GM18909 (cell line): ENCODE results near the gene EVC.
"Not testable (repeated sequence)": the region's sequence is repeated elsewhere in the genome, so short reads cannot be mapped to it uniquely, and the experiment has no call there.

Experiments
- ATAC-seq: cut with Tn5 transposase; IDR thresholded peaks from one replicate; pipeline ENCODE4 v1.9.1; 2021; ENCODE audit warnings: mild to moderate bottlenecking; ENCODE audit not compliant: unreplicated experiment, poor library complexity

EVC gene

GRCh38 chr4:5707778-5708448 lies 3.1 kb upstream of the EVC start:
- ATAC-seq: peak; percentile 25

DNA sequence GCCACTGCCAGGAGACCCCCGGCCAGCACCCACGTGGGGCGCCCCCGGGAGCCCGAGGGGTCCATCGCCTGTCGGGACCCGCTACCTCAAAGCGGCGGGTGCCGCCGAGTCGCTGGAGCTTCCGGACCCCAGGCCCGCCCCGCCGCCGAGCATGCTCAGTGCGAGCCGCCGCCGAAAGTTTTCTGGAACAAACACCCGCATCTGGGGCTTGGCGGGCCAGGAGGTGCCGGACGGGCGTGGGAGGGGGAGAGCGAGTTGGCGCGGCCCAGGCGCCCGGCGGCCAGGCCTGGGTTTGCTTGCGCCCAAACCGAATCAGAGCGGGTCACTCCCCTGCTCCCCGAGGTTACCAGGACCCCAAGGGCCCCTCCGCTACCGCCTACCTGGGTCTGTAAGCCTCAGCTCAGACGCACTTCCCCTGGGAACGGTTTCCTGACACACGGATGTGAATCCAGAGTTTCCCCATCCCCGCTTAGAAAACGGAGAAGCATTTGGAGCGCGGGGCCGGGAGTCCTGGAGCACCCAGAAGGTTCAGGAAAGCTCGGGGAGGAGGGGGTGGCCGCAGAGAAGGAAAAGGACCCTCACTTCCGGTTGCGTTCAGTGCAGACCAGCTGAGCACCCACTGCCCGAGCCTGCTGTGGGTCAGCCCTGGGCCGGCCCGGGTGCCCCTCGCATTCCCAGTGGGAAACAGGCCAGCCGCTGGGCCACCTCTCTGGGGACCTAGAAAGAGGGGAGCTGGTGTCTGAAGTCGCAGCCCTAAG lies 2.4 kb upstream of the EVC start, which contains the start of gene EVC2:
TSS of gene EVC2 (minus strand) at position 111 of the 758 bp plus-strand sequence. CDS start at position 65, 46 bp downstream.
- peak; percentile 43 for ATAC-seq

DNA sequence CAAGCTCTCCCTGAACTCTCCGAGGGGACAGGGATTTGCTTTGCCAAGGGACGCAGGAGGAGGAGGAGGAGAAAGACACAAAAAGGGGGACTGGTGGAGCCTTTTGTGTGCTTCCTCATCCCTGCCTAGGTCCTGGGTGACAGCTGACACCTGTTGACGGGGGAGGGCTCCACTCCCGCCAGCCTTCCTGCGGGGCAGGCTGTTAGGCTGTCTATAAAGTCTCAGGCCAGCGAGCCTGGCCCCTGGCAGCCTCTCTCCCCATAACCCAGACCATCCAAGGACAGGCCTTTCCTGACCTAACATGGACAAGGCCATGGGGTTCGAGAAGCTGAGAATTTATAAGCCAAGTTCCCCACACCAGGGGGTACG lies 1.8 kb upstream of the EVC start:
- ATAC-seq: no peak

GRCh38 chr4:5710065-5710960 lies 688 bp upstream of the EVC start:
- no peak for ATAC-seq

GRCh38 chr4:5711479-5712184 lies 631 bp downstream of the EVC start:
- ATAC-seq: peak; percentile 8

- peak; percentile 38 for ATAC-seq
These were observed 1.5 kb downstream of the EVC start for GRCh38 chr4:5712517-5712916.

GRCh38 chr4:5712931-5713330 lies 1.9 kb downstream of the EVC start:
- ATAC-seq: peak; percentile 7

DNA sequence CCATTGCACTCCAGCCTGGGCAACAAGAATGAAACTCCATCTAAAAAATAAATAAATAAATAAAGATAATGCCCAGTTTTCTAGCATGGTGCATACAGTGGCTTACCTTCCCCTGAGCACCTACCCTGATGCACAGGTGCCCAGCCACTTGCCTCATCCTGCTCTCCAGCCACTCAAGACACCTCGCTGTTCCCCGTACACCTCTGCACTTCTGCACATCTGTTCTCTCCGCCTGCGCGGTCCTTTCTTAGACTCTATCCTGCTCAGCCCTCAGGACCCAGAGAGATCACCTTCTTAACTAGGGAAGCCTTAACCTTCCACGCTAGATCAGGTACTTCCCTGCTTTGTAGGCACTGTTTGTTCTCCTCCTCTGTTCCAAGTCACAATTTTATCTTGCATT lies 2.9 kb downstream of the EVC start:
- ATAC-seq: no peak

DNA sequence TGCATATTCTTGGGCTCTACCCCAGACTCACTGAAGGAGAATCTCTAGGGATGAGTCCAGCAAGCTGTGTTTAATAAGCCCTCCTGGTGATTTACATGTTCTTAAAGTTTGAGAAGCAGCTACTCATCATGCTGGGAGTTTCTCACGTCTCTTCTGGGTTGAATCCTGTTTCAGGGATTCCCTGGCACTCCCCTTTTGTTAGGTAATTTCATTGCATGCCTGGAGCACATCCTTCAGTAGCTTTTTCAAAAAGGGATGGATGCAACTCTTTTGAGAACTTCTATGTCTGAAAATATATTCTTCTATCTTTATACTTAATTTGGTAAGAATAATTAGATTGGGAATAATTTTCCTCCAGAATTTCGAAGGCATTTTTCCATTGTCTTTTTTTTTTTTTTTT lies 4.4 kb downstream of the EVC start:
- ATAC-seq: no peak

- no peak for ATAC-seq
These were observed 5.4 kb downstream of the EVC start for GRCh38 chr4:5716391-5716790.

DNA sequence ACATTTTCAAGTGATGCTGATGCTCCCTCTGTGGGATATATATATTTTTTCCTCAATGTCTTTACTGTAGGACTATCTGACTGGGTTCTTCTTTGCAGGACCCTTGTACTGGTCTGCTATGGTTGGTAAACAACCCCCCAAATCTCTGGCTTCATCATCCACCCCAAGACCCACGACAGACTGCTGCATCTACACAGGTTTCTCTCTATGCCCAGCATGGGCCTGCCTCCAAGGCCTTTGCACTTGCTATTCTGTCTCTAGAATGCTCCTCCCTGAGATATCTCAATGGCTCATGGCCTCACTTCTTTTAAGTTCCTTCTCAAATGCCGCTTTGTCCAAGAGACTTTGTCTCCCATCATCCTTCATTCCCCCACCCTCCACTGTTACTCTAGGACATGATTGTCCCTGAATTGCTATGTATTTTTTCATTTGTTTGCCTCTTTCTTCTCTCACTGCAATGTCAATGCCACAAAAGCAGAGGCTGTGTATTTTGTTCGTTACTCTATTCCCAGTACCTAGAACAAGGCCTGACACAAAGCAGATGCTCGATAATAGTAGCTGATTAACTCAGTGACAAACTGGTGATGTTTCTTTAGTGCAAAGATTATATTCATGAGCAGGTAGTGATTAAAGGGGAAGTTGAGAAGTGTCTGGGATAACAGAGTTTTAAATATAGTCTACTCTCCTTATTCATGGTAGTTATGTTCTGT lies 6.6 kb downstream of the EVC start:
- ATAC-seq: no peak

GRCh38 chr4:5718411-5718810 lies 7.4 kb downstream of the EVC start:
- ATAC-seq: no peak

GRCh38 chr4:5719350-5720055 lies 8.5 kb downstream of the EVC start:
- no peak for ATAC-seq

GRCh38 chr4:5720157-5720850 lies 9.3 kb downstream of the EVC start:
- ATAC-seq: no peak

DNA sequence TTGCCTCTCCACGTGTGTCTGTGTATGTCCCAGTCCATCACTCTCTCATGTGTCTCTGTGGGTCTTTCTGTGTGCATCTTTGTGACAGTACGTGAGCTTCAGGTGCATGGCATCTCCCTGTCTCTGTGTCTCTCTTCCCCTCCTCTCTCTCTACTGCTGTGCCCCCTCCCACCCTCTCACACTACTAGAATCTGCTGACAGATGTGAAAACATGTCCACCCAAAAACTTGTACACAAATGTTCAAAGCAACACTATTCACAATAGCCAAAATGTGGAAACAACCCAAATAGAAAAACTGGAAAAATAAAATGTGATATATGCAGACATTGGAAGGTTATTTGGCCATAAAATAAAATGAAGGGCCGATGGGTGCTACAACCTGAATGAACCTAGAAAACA lies 10.0 kb downstream of the EVC start:
- ATAC-seq: no peak

DNA sequence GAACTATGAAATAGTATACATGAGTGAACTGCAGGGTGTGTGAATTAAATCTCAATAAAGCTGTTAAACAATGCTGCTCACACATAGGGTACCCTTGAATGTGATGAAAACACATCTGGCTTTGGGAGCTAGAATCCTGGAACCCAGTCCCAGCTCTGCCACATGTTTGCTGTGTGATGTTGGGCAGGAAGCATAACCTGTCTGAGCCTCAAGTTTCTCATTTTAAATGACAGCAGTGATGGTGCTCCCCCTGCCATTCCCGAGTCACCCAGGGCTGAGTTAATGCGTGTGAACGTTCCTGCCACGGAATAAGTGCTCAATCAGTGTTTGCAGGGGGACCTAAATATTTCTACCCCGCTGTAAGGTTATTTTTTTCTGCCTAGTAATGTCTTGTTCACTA lies 10.9 kb downstream of the EVC start:
- ATAC-seq: no peak

DNA sequence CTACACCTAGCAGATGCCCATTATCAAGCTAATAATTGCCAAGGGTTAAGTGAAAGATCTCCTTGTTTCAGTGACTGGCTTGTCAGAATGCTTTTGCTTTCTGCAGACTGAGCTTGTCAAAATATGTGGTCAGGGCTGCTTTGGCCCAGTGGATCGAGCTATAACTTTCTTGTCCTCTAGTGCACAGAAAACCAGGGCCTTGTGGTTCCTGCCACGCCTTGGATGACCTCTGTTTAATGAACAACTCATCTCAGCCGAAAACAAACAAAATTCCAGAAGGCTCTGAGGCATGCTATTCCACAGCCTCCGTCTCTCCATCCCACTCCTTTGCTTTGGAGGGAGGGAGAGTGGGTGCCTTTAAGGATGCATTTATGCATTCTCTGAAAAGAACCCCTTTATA lies 11.3 kb downstream of the EVC start:
- ATAC-seq: no peak

DNA sequence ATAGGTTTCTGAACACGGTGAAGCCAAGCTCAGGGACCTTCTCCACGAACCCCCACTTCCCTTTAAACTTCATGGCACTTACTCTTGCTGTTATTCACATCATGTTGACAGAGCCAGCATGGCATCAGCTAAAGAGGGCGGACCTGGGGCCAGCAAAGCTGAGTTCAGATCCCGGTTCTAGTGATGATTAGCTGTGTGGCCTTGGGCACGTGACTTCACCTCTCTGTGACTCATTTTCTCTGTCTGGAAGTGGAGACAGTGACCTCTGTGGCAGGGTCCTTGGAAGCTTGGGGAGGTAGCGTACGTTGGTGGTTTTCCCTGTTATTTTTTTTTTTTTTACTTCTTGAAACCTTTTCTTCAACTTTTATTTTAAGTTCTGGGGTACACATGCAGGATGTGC lies 13.4 kb downstream of the EVC start:
- no peak for ATAC-seq

DNA sequence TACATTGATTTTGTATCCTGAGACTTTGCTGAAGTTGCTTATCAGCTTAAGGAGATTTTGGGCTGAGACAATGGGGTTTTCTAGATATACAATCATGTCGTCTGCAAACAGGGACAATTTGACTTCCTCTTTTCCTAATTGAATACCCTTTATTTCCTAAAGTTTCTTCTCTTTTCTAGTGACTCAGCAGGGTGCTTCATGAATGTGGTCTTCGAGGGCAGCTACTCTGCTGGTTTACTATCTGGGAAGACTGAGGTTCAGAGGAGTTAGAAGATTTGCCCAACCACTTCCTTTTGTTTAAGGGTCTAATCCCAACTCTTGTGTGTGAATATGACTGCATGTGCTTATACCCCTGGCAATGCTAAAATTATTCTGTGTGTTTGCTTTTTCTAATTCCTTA lies 17.4 kb downstream of the EVC start:
- ATAC-seq: not testable (repeated sequence)
